ENCODE results near the gene PANK4. TPM values are rescaled to one million over a fixed set of nuclear protein-coding genes. Genes with fewer than 3 reads are reported as not detected.

The PANK4 gene
- total RNA-seq, 4 donors from 2014 or later, result 22.5 to 48.9 (median 37.9) TPM

DNA sequence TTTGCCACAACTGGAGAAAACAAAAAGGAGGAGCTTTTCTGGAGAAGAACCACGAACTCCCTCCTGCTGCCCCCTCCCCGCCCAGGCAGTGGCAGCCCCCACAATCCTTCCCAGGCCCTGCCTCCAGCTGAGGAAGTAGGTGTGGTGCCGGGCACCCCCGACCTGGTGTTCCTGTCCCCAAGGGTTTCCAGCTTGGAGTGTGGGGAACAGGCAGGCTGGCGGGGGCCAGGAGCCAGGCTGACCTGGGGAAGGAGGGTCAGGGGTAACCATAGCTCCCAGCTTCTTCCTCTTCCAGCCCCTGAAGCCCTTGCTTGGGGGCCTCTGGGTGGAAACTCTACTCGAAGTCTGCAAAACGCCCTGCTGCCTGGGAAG lies 7.9 kb upstream of the PANK4 start:
- intact Hi-C loops (cut with DNase I), result no loop called here
- Histone ChIP-seq H3K9me3 (no peaks in the 10 kb centered on the region), H3K36me3 (no peaks in the 10 kb centered on the region), H3K27ac (replicated peaks in 1 of 4) (no peak overlapping the region), H3K4me3 (no peak overlapping the region), H3K4me1 (peaks cover 21 to 28% (median 22%) of the 10 kb centered on the region in 4 donors), H3K27me3 (peaks cover 7 to 99% (median 30%) of the 10 kb centered on the region in 4 donors)
- TF ChIP-seq, protein P1, sequence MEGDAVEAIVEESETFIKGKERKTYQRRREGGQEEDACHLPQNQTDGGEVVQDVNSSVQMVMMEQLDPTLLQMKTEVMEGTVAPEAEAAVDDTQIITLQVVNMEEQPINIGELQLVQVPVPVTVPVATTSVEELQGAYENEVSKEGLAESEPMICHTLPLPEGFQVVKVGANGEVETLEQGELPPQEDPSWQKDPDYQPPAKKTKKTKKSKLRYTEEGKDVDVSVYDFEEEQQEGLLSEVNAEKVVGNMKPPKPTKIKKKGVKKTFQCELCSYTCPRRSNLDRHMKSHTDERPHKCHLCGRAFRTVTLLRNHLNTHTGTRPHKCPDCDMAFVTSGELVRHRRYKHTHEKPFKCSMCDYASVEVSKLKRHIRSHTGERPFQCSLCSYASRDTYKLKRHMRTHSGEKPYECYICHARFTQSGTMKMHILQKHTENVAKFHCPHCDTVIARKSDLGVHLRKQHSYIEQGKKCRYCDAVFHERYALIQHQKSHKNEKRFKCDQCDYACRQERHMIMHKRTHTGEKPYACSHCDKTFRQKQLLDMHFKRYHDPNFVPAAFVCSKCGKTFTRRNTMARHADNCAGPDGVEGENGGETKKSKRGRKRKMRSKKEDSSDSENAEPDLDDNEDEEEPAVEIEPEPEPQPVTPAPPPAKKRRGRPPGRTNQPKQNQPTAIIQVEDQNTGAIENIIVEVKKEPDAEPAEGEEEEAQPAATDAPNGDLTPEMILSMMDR (IDR thresholded peaks at IDR 0.05), result no peak
- TF ChIP-seq POLR2AphosphoS5 (IDR thresholded peaks at IDR 0.05) (no peak), POLR2A (IDR thresholded peaks at IDR 0.05; ENCODE audit: low read depth) (no peak), EP300 (IDR thresholded peaks at IDR 0.05) (no peak)
- no peak for DNase-seq (ENCODE audit: extremely low spot score)
- 51% methylated on average over 5 of the region's 7 CpGs for WGBS

DNA sequence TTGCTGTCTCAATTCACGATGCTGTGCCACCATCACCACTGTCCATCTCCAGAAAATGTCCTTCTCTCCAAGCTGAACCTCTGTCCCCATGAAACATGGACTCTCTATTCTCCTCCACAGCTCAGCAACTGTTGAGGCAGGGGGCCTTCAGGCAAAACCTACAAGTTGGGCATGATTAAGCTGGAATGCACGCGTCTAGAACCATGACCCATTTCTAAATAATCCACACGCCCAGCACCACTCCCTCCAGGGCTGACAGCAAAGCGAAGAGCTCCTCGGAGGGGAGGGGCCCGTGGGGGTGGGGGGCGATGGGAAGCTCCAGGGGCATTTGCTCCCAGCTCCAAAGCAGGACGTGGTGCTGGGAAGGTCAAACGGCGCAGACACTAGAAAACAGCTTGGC lies 7.0 kb upstream of the PANK4 start:
- intact Hi-C loops (cut with DNase I), result no loop called here
- no peak for DNase-seq (ENCODE audit: extremely low spot score)
- Histone ChIP-seq H3K4me1 (peaks cover 30 to 37% (median 30%) of the 10 kb centered on the region in 4 donors), H3K9me3 (no peaks in the 10 kb centered on the region), H3K27me3 (peaks cover 7 to 99% (median 37%) of the 10 kb centered on the region in 4 donors), H3K36me3 (no peaks in the 10 kb centered on the region), H3K4me3 (no peak overlapping the region), H3K27ac (replicated peaks in 1 of 4) (no peak overlapping the region)
- no peak for TF ChIP-seq POLR2A (IDR thresholded peaks at IDR 0.05; ENCODE audit: low read depth)
- no peak for TF ChIP-seq EP300 (IDR thresholded peaks at IDR 0.05)
- no peak for TF ChIP-seq POLR2AphosphoS5 (IDR thresholded peaks at IDR 0.05)
- TF ChIP-seq, protein P1 (IDR thresholded peaks at IDR 0.05), result no peak
- 75% methylated on average over 9 of the region's 11 CpGs for WGBS

DNA sequence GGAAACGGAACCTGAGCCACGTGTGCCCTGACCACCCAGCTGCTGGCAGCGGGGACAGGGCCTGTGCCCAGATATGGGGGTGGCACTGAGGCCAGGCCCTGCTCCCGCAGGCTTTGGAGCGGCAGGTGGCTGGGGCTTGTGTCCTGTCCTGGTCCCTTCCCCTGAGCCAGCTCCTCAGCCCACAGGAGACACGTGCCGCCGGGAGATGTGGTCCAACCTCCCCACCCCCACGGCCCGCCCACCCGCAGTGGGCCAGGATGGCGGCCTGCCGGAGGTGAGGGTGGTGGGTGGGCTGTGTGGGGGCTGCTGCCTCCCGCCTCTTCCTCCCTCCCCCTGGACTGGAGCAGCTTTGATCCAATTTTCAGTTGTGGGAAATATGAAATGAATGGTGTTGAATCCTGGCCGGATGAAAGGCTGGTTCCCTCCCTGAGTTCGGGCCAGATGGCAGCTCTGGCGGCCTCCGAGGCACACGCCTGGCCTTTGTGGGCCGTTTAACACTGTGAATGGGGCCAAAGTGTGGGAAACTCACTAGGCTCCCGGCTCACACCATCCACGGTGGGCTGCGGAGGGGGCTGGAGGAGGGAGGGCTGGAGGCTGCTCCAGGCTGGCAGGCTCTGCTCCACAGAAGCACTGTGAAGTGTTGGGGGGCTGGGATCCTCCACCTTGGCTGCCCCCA lies 6.2 kb upstream of the PANK4 start:
- H3K9me3 ChIP-seq, result no peaks in the 10 kb centered on the region
- 65% methylated on average over 4 of the region's 23 CpGs for WGBS
- H3K27ac ChIP-seq (replicated peaks in 1 of 4), result no peak overlapping the region
- intact Hi-C loops (cut with DNase I), result no loop called here
- H3K4me3 ChIP-seq, result no peak overlapping the region
- H3K27me3 ChIP-seq, result peaks cover 7 to 99% (median 42%) of the 10 kb centered on the region in 4 donors
- H3K36me3 ChIP-seq, result no peaks in the 10 kb centered on the region
- TF ChIP-seq, protein P1 (IDR thresholded peaks at IDR 0.05), result no peak
- TF ChIP-seq POLR2AphosphoS5 (IDR thresholded peaks at IDR 0.05), result no peak
- peaks cover 37 to 45% (median 38%) of the 10 kb centered on the region in 4 donors for H3K4me1 ChIP-seq
- no peak for DNase-seq (ENCODE audit: extremely low spot score)

DNA sequence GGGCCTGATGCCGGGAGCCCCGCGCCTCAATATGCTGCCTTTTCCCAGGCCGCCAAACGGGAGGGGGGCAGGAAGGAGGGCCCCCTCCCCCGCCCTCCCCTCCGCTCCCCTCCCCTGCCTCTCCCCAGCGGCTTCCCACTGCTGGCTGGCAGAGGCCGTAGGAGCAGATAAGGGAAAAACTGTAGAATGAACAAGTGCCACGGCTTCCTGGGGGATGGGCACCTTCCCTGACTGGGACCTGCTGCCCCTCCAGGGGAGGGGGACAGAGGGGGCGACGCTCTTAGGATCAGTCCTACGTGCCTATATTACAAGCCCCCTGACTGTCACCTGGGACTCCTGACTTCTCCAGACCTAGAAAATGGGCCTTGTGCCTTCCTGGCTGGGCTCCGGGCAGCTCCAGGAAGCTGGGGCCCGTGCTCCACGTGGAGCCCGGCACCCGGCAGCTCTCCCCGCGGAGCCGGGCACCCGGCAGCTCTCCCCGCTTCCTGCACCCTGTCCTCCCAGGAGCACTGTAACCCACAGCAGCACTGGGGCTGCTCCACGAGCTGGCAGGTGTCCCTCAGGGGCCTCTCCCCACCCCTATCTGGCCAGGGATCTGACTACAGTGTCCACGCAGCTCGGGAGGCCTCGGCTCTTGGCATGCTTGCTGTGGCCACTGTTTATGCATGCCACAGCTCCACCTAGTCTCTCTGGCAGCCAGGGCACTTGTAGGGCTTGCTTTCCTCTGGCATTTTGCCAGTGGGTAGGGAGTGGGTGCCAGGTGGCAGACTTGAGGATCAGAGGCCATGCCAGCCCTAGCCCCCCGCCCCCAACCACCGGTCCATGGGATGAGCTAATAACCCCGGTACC lies 4.3 kb upstream of the PANK4 start:
- Histone ChIP-seq H3K36me3 (no peaks in the 10 kb centered on the region), H3K9me3 (no peaks in the 10 kb centered on the region), H3K4me1 (peaks cover 49 to 59% (median 50%) of the 10 kb centered on the region in 4 donors), H3K27ac (replicated peaks in 1 of 4) (no peak overlapping the region), H3K4me3 (peak overlapping the region; percentile 42 to 57 (median 44)), H3K27me3 (peaks cover 7 to 84% (median 42%) of the 10 kb centered on the region in 4 donors)
- intact Hi-C loops (cut with DNase I), result no loop called here
- no peak for DNase-seq (ENCODE audit: extremely low spot score)
- no peak for TF ChIP-seq EP300 (IDR thresholded peaks at IDR 0.05)
- TF ChIP-seq POLR2A (IDR thresholded peaks at IDR 0.05; ENCODE audit: low read depth), result no peak
- no peak for TF ChIP-seq POLR2AphosphoS5 (IDR thresholded peaks at IDR 0.05)
- TF ChIP-seq, protein P1 (IDR thresholded peaks at IDR 0.05), result no peak
- 14% methylated on average over 13 of the region's 30 CpGs for WGBS

Data from esophagus muscularis mucosa (tissue), 4 donors.